OCI-LY7 (cell line): ENCODE results near the gene IL17REL.

Experiments used
- EZH2phosphoT487 ChIP-seq: fragments of 200-600 bp; sonication (generic); IDR thresholded peaks from 2 replicates; pipeline ENCODE4 v1.6.1; 2018; ENCODE audit warnings: low read depth, borderline replicate concordance, mild to moderate bottlenecking, mixed run types, antibody characterized with exemption, low read length, moderate library complexity, mixed read lengths
- TF ChIP-seq, protein P1 (sequence below): fragments of 200-600 bp; sonication (generic); conservative IDR thresholded peaks from 2 replicates; pipeline ENCODE4 v1.5.1; 2014; ENCODE audit warnings: mild to moderate bottlenecking, antibody characterized with exemption, low read length, moderate library complexity, mixed read lengths

- TF ChIP-seq, protein P1, sequence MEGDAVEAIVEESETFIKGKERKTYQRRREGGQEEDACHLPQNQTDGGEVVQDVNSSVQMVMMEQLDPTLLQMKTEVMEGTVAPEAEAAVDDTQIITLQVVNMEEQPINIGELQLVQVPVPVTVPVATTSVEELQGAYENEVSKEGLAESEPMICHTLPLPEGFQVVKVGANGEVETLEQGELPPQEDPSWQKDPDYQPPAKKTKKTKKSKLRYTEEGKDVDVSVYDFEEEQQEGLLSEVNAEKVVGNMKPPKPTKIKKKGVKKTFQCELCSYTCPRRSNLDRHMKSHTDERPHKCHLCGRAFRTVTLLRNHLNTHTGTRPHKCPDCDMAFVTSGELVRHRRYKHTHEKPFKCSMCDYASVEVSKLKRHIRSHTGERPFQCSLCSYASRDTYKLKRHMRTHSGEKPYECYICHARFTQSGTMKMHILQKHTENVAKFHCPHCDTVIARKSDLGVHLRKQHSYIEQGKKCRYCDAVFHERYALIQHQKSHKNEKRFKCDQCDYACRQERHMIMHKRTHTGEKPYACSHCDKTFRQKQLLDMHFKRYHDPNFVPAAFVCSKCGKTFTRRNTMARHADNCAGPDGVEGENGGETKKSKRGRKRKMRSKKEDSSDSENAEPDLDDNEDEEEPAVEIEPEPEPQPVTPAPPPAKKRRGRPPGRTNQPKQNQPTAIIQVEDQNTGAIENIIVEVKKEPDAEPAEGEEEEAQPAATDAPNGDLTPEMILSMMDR: no peak
- TF ChIP-seq EZH2phosphoT487: no peak
Measured at GRCh38 chr22:49958931-49959781, 53.4 kb downstream of the IL17REL start.
